H1 (cell line): ENCODE measurements around the gene INPP5A. TPM values are rescaled to one million over a fixed set of nuclear protein-coding genes. Genes with fewer than 3 reads are reported as not detected.

Experiments
- CHD7 ChIP-seq: fragments of 300-600 bp; sonication (generic); IDR thresholded peaks from 2 replicates; pipeline ENCODE4 v1.7.1; 2012; ENCODE audit warnings: low read length, moderate library complexity, mild to moderate bottlenecking, inconsistent platforms; ENCODE audit not compliant: insufficient replicate concordance
- USF2 ChIP-seq: IDR thresholded peaks from 2 replicates; pipeline ENCODE4 v1.6.1; 2011; ENCODE audit warnings: low read length, improper control_type of control experiment
- polyA plus RNA-seq, 7 experiments: library from polyadenylated mRNA; depleted of rRNA in 3 of 7; stranded (reverse) in 5 of 7; unstranded in 2 of 7; fragments of >200 nt in 5 of 7; fragments of 200-250 nt in 2 of 7; gene quantifications; 1 replicate in 5 of 7; 2 replicates in 1 of 7; 4 replicates in 1 of 7; pipeline versions ENCODE4 v1.2.1 to v1.2.3, GENCODE V29; 2011 to 2013; ENCODE audit warnings: missing spikeins in 2 of 7, mixed read lengths in 2 of 7
- total RNA-seq: library from RNA; stranded (reverse); fragmentation: NEBNext Ultra II Directional; extraction: Animal tissue kit (Norgen Biotek cat#: 25700); gene quantifications from 2 replicates; pipeline ENCODE4 v1.2.1, GENCODE V29; 2021

INPP5A gene
- total and polyA plus RNA-seq, 2 of the 8 experiments (the other 6 are each of a cell fraction or from before 2014, with no cell fraction given) = 19.7 to 27.5 TPM

- TF ChIP-seq CHD7 (no peak), USF2 (no peak)
Measured at GRCh38 chr10:132493246-132493755, 44.3 kb upstream of the INPP5A start (continued).
